Activated effector memory CD4-positive, alpha-beta T cell treated with Interleukin-2 at 50 U/mL for 16 hours (primary cell): ENCODE measurements around the gene OR13A1.
"Not testable (repeated sequence)": the region's sequence is repeated elsewhere in the genome, so short reads cannot be mapped to it uniquely, and the experiment has no call there.

ENCODE experiments used
- DNase-seq: peaks from one replicate; pipeline ENCODE4 v3.0.0-alpha.2; 2020

OR13A1 gene

GRCh38 chr10:45279682-45280081 is 35.7 kb downstream of the OR13A1 start:
- no peak for DNase-seq

- DNase-seq, result no peak
These were observed 36.4 kb downstream of the OR13A1 start for GRCh38 chr10:45278860-45279498.

GRCh38 chr10:45276146-45276545 is 39.3 kb downstream of the OR13A1 start:
- not testable (repeated sequence) for DNase-seq

- DNase-seq, result no peak
These were observed 41.0 kb downstream of the OR13A1 start for GRCh38 chr10:45274364-45274763.

GRCh38 chr10:45267777-45268176 is 47.6 kb downstream of the OR13A1 start:
- not testable (repeated sequence) for DNase-seq

- DNase-seq, result no peak
These were observed 49.4 kb downstream of the OR13A1 start for GRCh38 chr10:45265996-45266395.

- no peak for DNase-seq
These were observed 53.5 kb downstream of the OR13A1 start for GRCh38 chr10:45261946-45262345.

- DNase-seq, result no peak
These were observed 54.1 kb downstream of the OR13A1 start for GRCh38 chr10:45261243-45261775.

- not testable (repeated sequence) for DNase-seq
These were observed 54.8 kb downstream of the OR13A1 start for GRCh38 chr10:45260635-45261034.

GRCh38 chr10:45259786-45260495 is 55.5 kb downstream of the OR13A1 start:
- DNase-seq, result not testable (repeated sequence)

GRCh38 chr10:45257600-45257999 is 57.8 kb downstream of the OR13A1 start:
- no peak for DNase-seq

GRCh38 chr10:45256246-45256645 is 59.2 kb downstream of the OR13A1 start:
- DNase-seq, result no peak

- no peak for DNase-seq
These were observed 59.7 kb downstream of the OR13A1 start for GRCh38 chr10:45255706-45256105.

- no peak for DNase-seq
These were observed 60.5 kb downstream of the OR13A1 start for GRCh38 chr10:45254892-45255291.

GRCh38 chr10:45253183-45253914 is 62.1 kb downstream of the OR13A1 start:
- DNase-seq, result no peak
